ENCODE results near the gene LOXL1. TPM values are rescaled to one million over a fixed set of nuclear protein-coding genes. Genes with fewer than 3 reads are reported as not detected.
A peak's percentile ranks its signal among the peaks of the same experiment; 100 is the strongest.

The LOXL1 gene
- total RNA-seq, 4 donors from 2014 or later = 4.3 to 12.1 (median 7.3) TPM

GRCh38 chr15:73955861-73956742, 29.8 kb downstream of the LOXL1 start:
- Histone ChIP-seq H3K27me3 (no peaks in the 10 kb centered on the region), H3K9me3 (no peaks in the 10 kb centered on the region), H3K27ac (no peak overlapping the region), H3K36me3 (no peaks in the 10 kb centered on the region), H3K4me1 (peaks cover 40% of the 10 kb centered on the region), H3K4me3 (no peak overlapping the region)
- DNase-seq (ENCODE audit: low spot score in 2 of 2) = peak in 1 of 2 donors; percentile 30
- TF ChIP-seq POLR2AphosphoS5 (IDR thresholded peaks at IDR 0.05) (no peak), CTCF (IDR thresholded peaks at IDR 0.05) (no peak), POLR2A (IDR thresholded peaks at IDR 0.05) (no peak), EP300 (IDR thresholded peaks at IDR 0.05) (no peak)
- WGBS = 76% methylated on average over 9 of the region's 12 CpGs

GRCh38 chr15:73956743-73957135, 30.5 kb downstream of the LOXL1 start:
- Histone ChIP-seq H3K4me3 (no peak overlapping the region), H3K27me3 (no peaks in the 10 kb centered on the region), H3K4me1 (peaks cover 36% of the 10 kb centered on the region), H3K36me3 (no peaks in the 10 kb centered on the region), H3K9me3 (no peaks in the 10 kb centered on the region), H3K27ac (no peak overlapping the region)
- WGBS = 43% methylated on average over 9 of the region's 9 CpGs
- TF ChIP-seq POLR2AphosphoS5 (IDR thresholded peaks at IDR 0.05) (no peak), POLR2A (IDR thresholded peaks at IDR 0.05) (no peak), CTCF (IDR thresholded peaks at IDR 0.05) (no peak), EP300 (IDR thresholded peaks at IDR 0.05) (no peak)
- DNase-seq (ENCODE audit: low spot score in 2 of 2) = peak in 1 of 2 donors; percentile 75

GRCh38 chr15:73957276-73957675, 31.0 kb downstream of the LOXL1 start:
- TF ChIP-seq POLR2A (IDR thresholded peaks at IDR 0.05) (no peak), CTCF (IDR thresholded peaks at IDR 0.05) (no peak), POLR2AphosphoS5 (IDR thresholded peaks at IDR 0.05) (no peak), EP300 (IDR thresholded peaks at IDR 0.05) (no peak)
- Histone ChIP-seq H3K27ac (no peak overlapping the region), H3K36me3 (no peaks in the 10 kb centered on the region), H3K27me3 (no peaks in the 10 kb centered on the region), H3K4me3 (no peak overlapping the region), H3K9me3 (no peaks in the 10 kb centered on the region), H3K4me1 (peaks cover 30% of the 10 kb centered on the region)
- DNase-seq (ENCODE audit: low spot score in 2 of 2) = peak in 1 of 2 donors; percentile 55
- WGBS = 81% methylated on average over 8 of the region's 8 CpGs

GRCh38 chr15:73957785-73958184, 31.5 kb downstream of the LOXL1 start:
- 80% methylated on average over 2 of the region's 2 CpGs for WGBS
- H3K27me3 ChIP-seq = no peaks in the 10 kb centered on the region
- DNase-seq (ENCODE audit: low spot score in 2 of 2) = peak in 1 of 2 donors; percentile 16
- no peaks in the 10 kb centered on the region for H3K36me3 ChIP-seq
- H3K4me3 ChIP-seq = no peak overlapping the region
- peaks cover 27% of the 10 kb centered on the region for H3K4me1 ChIP-seq
- no peak overlapping the region for H3K27ac ChIP-seq
- TF ChIP-seq POLR2A (IDR thresholded peaks at IDR 0.05) (no peak), CTCF (IDR thresholded peaks at IDR 0.05) (no peak), POLR2AphosphoS5 (IDR thresholded peaks at IDR 0.05) (no peak)
- H3K9me3 ChIP-seq = no peaks in the 10 kb centered on the region

- Histone ChIP-seq H3K27me3 (no peaks in the 10 kb centered on the region), H3K4me3 (no peak overlapping the region), H3K4me1 (peaks cover 17% of the 10 kb centered on the region), H3K36me3 (no peaks in the 10 kb centered on the region), H3K9me3 (no peaks in the 10 kb centered on the region), H3K27ac (no peak overlapping the region)
- peak in 1 of 2 donors; percentile 20 for DNase-seq (ENCODE audit: low spot score in 2 of 2)
- WGBS = 47% methylated on average over 8 of the region's 8 CpGs
- TF ChIP-seq POLR2AphosphoS5 (IDR thresholded peaks at IDR 0.05) (no peak), CTCF (IDR thresholded peaks at IDR 0.05) (no peak), EP300 (IDR thresholded peaks at IDR 0.05) (no peak), POLR2A (IDR thresholded peaks at IDR 0.05) (no peak)
Measured at GRCh38 chr15:73959012-73959581, 32.8 kb downstream of the LOXL1 start.

Data from suprapubic skin (tissue), 4 donors.